Measurements from ENCODE around the gene SF3B1. TPM values are rescaled to one million over a fixed set of nuclear protein-coding genes. Genes with fewer than 3 reads are reported as not detected.

Gene SF3B1
- total and polyA plus RNA-seq, 2 of the 13 experiments (the other 11 are each of a cell fraction or from before 2014, with no cell fraction given) = 387 to 750 TPM

DNA sequence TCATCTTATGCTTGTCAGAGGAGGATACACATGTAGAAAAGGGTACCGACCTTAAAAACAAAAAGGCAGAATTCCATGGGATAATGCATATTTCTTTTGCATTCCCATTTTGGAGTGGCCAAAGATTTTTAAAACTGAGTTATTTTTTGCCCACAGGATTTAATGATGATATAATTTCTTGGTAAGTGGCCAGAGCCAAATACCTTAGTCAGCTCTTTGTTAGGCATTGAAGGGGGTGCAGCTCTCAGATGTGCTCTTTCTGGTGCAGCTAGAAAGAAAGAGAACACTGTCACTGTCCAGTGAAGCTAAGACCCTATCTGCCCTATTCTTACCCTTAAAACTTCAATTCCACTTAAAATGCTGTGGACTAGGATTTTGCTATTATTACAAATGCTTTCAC lies 29.3 kb upstream of the SF3B1 start:
- ATAC-seq = no peak

GRCh38 chr2:197461057-197461456 lies 26.2 kb upstream of the SF3B1 start:
- H3K27ac ChIP-seq (ENCODE audit: extremely low read length, insufficient read depth, low read length) = no peak overlapping the region
- H3K79me2 ChIP-seq (ENCODE audit: insufficient read depth, low read length) = peaks cover 38% of the 10 kb centered on the region
- no peak for TF ChIP-seq RBM22 (optimal IDR thresholded peaks at IDR 0.05; ENCODE audit: low read length)
- no peak for TF ChIP-seq ZNF12 (CRISPR knock-in tag; IDR thresholded peaks at IDR 0.05)
- no peak for TF ChIP-seq SSRP1 (CRISPR knock-in tag; IDR thresholded peaks at IDR 0.05)
- TF ChIP-seq, protein P1, sequence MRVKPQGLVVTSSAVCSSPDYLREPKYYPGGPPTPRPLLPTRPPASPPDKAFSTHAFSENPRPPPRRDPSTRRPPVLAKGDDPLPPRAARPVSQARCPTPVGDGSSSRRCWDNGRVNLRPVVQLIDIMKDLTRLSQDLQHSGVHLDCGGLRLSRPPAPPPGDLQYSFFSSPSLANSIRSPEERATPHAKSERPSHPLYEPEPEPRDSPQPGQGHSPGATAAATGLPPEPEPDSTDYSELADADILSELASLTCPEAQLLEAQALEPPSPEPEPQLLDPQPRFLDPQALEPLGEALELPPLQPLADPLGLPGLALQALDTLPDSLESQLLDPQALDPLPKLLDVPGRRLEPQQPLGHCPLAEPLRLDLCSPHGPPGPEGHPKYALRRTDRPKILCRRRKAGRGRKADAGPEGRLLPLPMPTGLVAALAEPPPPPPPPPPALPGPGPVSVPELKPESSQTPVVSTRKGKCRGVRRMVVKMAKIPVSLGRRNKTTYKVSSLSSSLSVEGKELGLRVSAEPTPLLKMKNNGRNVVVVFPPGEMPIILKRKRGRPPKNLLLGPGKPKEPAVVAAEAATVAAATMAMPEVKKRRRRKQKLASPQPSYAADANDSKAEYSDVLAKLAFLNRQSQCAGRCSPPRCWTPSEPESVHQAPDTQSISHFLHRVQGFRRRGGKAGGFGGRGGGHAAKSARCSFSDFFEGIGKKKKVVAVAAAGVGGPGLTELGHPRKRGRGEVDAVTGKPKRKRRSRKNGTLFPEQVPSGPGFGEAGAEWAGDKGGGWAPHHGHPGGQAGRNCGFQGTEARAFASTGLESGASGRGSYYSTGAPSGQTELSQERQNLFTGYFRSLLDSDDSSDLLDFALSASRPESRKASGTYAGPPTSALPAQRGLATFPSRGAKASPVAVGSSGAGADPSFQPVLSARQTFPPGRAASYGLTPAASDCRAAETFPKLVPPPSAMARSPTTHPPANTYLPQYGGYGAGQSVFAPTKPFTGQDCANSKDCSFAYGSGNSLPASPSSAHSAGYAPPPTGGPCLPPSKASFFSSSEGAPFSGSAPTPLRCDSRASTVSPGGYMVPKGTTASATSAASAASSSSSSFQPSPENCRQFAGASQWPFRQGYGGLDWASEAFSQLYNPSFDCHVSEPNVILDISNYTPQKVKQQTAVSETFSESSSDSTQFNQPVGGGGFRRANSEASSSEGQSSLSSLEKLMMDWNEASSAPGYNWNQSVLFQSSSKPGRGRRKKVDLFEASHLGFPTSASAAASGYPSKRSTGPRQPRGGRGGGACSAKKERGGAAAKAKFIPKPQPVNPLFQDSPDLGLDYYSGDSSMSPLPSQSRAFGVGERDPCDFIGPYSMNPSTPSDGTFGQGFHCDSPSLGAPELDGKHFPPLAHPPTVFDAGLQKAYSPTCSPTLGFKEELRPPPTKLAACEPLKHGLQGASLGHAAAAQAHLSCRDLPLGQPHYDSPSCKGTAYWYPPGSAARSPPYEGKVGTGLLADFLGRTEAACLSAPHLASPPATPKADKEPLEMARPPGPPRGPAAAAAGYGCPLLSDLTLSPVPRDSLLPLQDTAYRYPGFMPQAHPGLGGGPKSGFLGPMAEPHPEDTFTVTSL (CRISPR knock-in tag; IDR thresholded peaks at IDR 0.05; ENCODE audit: borderline replicate concordance) = no peak
- WGBS (ENCODE audit: low lambda C conversion rate) = 95% methylated on average over 2 of the region's 2 CpGs
- H3K36me3 ChIP-seq (replicated peaks in 1 of 2; ENCODE audit: control insufficient read depth in 1 of 2, insufficient read depth in 2 of 2, low read length in 2 of 2) = peaks cover 17 to 40% of the 10 kb centered on the region in 2 experiments
- H3K4me3 ChIP-seq (replicated peaks in 1 of 3; ENCODE audit: insufficient read depth in 1 of 3, low read depth in 2 of 3, low read length in 3 of 3) = no peak overlapping the region
- no peak for ATAC-seq
- H3K9ac ChIP-seq (ENCODE audit: insufficient read depth, low read depth, low read length) = no peak overlapping the region
- in situ Hi-C loops (cut with HindIII; ENCODE audit: extremely low pct_ligation_motif_present, low pct_unique_long_range_greater_than_20kb) (no loop called here), intact Hi-C loops (cut with micrococcal nuclease; ENCODE audit: unreplicated experiment) (no loop called here)
- no peaks in the 10 kb centered on the region; the same call in 1 of the 2 replicates for H4K20me1 ChIP-seq (ENCODE audit: insufficient read depth, low read length)
- no peak overlapping the region for H2AFZ ChIP-seq (ENCODE audit: low read length)
- BruUV-seq (replicated peaks) = no TSS peak
- FAIRE-seq = no peak
- ChIA-PET CTCF (ENCODE audit: low intra/inter-chr PET ratio, low total read pairs) (no interaction called here), POLR2A (interaction anchor here (0.8 to 1.9 kb wide), 3 partner anchors 8 to 26 kb away, joined by 3 to 9 read pairs (median 3); partner anchors contain the start of genes COQ10B and SF3B1)
- no peak for DNase-seq (ENCODE audit: low spot score)
- H3K27me3 ChIP-seq (ENCODE audit: control insufficient read depth in 1 of 2, insufficient read depth in 2 of 2, low read length in 2 of 2) = no peaks in the 10 kb centered on the region
- no peak overlapping the region for H3K4me2 ChIP-seq (ENCODE audit: low read depth, low read length)
- H3K4me1 ChIP-seq (ENCODE audit: insufficient read depth, low read length) = 0 out of 2 replicates have a peak, but pooled peaks cover 12% of the 10 kb centered on the region
- H3K9me3 ChIP-seq (ENCODE audit: low read length) = no peaks in the 10 kb centered on the region

More for the DNA sequence above, 29.3 kb upstream of the SF3B1 start:
- CTCF ChIA-PET (ENCODE audit: low intra/inter-chr PET ratio, low total read pairs) = no interaction called here
- Histone ChIP-seq H2AFZ (ENCODE audit: low read length) (no peak overlapping the region), H3K79me2 (ENCODE audit: insufficient read depth, low read length) (peaks cover 13% of the 10 kb centered on the region), H3K4me1 (ENCODE audit: insufficient read depth, low read length) (0 out of 2 replicates have a peak, but pooled peaks cover 1% of the 10 kb centered on the region), H3K27me3 (ENCODE audit: control insufficient read depth in 1 of 2, insufficient read depth in 2 of 2, low read length in 2 of 2) (no peaks in the 10 kb centered on the region), H4K20me1 (ENCODE audit: insufficient read depth, low read length) (no peaks in the 10 kb centered on the region), H3K9me3 (ENCODE audit: low read length) (no peaks in the 10 kb centered on the region), H3K4me2 (ENCODE audit: low read depth, low read length) (no peak overlapping the region), H3K36me3 (replicated peaks in 1 of 2; ENCODE audit: control insufficient read depth in 1 of 2, insufficient read depth in 2 of 2, low read length in 2 of 2) (peaks cover 22 to 59% of the 10 kb centered on the region in 2 experiments), H3K27ac (ENCODE audit: extremely low read length, insufficient read depth, low read length) (no peak overlapping the region), H3K9ac (ENCODE audit: insufficient read depth, low read depth, low read length) (no peak overlapping the region), H3K4me3 (replicated peaks in 1 of 3; ENCODE audit: insufficient read depth in 1 of 3, low read depth in 2 of 3, low read length in 3 of 3) (no peak overlapping the region)
- no peak for FAIRE-seq
- POLR2A ChIA-PET = interaction anchor here (0.9 to 7.4 kb wide), 3 partner anchors 12 to 36 kb away, joined by 4 to 41 read pairs (median 11); partner anchors contain the start of genes COQ10B, HSPD1 and HSPE1
- 100% methylated on average over 1 of the region's 1 CpG for WGBS (ENCODE audit: low lambda C conversion rate)
- no peak for DNase-seq (ENCODE audit: low spot score)
- intact Hi-C loops (cut with micrococcal nuclease; ENCODE audit: unreplicated experiment) = no loop called here
- in situ Hi-C loops (cut with HindIII; ENCODE audit: extremely low pct_ligation_motif_present, low pct_unique_long_range_greater_than_20kb) = no loop called here
- BruUV-seq (replicated peaks) = no TSS peak
- peak; percentile 92 for TF ChIP-seq MAFF (IDR thresholded peaks at IDR 0.05; ENCODE audit: low read depth, low read length)
- TF ChIP-seq MAFK (conservative IDR thresholded peaks at IDR 0.05 in 1 of 2, IDR thresholded peaks at IDR 0.05 in 1 of 2; ENCODE audit: low read length in 2 of 2) = peak; percentile 95 to 96
- no peak for TF ChIP-seq ZNF543 (CRISPR knock-in tag; IDR thresholded peaks at IDR 0.05)
